HFF-Myc (cell line): ENCODE results near the gene CCDC59.
A peak's percentile ranks its signal among the peaks of the same experiment; 100 is the strongest.

Experiments
- DNase-seq: peaks from one replicate; pipeline ENCODE4 v3.0.0-alpha.2; 2011; ENCODE audit warnings: low read depth; ENCODE audit errors: extremely low read depth
- H3K4me3 ChIP-seq: replicated peaks from 2 replicates; pipeline ENCODE4 v1.5.1; 2011; ENCODE audit warnings: low read depth, mild to moderate bottlenecking, control low read depth, low read length
- TF ChIP-seq, protein P1 (sequence below): IDR thresholded peaks from 2 replicates; pipeline ENCODE4 v1.5.1; 2012; ENCODE audit warnings: mild to moderate bottlenecking, low read depth, low read length, control low read depth; ENCODE audit errors: missing control alignments

Gene CCDC59, protein sequence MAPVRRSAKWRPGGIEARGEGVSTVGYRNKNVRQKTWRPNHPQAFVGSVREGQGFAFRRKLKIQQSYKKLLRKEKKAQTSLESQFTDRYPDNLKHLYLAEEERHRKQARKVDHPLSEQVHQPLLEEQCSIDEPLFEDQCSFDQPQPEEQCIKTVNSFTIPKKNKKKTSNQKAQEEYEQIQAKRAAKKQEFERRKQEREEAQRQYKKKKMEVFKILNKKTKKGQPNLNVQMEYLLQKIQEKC

DNA sequence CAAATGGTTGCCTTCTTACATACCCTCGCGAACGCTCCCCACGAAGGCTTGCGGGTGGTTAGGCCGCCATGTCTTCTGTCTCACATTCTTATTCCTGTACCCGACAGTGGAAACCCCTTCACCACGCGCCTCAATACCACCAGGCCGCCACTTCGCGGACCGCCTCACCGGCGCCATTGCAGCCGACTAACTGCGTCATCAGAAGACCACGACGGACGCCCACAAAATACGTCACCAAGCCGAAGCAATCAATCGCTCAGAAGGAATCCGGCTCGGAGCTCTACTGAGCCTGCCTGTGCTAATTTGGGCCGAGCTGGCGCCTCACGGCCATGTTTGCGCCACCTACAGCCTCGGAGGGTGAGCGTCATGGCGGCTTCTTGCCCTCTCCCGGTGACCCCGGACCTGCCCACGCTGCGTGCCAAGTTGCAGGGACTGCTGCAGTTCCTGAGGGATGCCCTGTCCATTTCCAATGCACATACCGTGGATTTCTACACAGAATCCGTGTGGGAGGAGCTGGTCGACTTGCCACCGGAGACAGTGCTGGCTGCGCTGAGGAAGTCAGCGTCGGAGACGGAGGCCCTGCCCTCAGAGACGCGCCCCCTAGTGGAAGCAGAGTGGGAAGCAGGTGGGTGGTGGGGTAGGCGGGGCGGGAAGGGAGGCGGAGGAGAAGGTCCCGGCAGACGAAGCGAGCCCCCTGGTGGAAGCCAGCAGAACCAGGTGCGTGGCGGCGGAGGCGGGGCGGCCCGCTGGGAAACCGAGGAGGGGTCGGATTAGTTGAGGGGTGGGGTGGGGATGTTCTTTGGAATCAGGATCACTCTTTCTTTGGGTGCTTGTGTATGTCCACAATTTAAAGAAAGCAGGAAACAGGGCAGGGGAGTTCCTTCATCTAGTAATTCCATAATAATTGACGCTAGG lies at the start of gene CCDC59, which contains the start of gene METTL25:
Gene CCDC59, minus strand, starts transcription at position 188 of the 915 bp plus-strand sequence. Its CDS starts 11 bp downstream, at position 177.
Gene METTL25, plus strand, starts transcription at position 330 of the 915 bp plus-strand sequence. Its CDS starts 37 bp downstream, at position 367.
- peak; percentile 96 for DNase-seq
- peak within 1 kb of the TSS; percentile 62 for H3K4me3 ChIP-seq
- TF ChIP-seq, protein P1, sequence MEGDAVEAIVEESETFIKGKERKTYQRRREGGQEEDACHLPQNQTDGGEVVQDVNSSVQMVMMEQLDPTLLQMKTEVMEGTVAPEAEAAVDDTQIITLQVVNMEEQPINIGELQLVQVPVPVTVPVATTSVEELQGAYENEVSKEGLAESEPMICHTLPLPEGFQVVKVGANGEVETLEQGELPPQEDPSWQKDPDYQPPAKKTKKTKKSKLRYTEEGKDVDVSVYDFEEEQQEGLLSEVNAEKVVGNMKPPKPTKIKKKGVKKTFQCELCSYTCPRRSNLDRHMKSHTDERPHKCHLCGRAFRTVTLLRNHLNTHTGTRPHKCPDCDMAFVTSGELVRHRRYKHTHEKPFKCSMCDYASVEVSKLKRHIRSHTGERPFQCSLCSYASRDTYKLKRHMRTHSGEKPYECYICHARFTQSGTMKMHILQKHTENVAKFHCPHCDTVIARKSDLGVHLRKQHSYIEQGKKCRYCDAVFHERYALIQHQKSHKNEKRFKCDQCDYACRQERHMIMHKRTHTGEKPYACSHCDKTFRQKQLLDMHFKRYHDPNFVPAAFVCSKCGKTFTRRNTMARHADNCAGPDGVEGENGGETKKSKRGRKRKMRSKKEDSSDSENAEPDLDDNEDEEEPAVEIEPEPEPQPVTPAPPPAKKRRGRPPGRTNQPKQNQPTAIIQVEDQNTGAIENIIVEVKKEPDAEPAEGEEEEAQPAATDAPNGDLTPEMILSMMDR = peak; percentile 90

DNA sequence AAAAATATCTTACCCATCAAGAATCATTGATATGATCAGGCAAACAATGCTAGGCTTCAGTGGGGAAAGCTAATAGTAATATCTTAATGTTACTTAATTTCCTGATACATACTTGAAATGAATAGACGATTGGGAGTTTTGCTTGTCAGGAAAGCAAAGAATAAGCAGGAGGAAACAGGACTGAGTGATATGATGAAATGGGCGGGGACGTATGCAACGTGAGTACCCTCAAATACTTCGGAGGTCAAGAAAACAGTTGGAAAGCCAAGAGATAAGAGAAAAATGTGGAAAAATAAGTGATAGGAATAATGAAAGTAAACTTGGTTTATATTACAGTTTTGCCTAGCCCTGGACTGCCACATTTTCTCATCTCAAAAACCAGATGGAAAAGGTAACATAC lies 49.3 kb upstream of the CCDC59 start:
- TF ChIP-seq, protein P1 = no peak
- DNase-seq = no peak
- H3K4me3 ChIP-seq = no peak overlapping the region

DNA sequence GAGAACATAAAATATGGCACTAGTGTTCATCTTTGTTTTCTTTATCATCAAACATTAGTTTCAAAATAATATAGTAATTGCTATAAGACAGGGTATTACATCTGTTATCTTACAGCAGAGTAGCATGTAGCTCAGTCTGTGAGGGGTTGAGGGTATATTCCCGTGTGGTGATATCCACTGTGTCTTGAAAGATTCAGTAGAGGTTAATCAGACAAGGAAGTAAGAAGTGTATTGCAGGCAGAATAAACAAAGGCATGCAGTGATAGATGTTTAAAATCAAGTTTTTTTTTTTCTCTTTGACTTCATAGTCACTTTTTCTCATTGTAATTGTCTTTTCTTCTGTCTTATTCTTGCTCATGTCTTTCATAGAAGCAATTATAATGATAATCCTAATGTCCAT lies 48.5 kb upstream of the CCDC59 start:
- TF ChIP-seq, protein P1 = no peak
- no peak for DNase-seq
- H3K4me3 ChIP-seq = no peak overlapping the region

DNA sequence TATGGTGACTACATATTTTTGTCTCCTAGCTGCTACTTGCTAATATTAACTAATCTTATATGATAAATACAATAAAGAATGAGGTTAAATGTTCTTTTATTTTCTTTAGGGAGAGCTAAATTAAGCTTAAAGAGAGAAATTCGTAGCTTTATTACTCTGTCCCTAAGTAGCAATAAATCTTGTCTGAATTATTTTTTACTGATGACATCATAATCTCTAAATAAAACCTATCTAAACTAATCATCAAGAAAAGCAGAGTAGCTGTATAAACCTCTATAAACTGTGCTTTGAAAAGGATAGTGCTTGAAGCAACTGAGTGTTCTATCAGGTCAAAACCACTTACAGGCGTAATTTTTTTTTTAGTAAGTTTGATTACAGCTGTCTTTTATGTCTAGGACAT lies 42.6 kb upstream of the CCDC59 start:
- no peak for DNase-seq
- TF ChIP-seq, protein P1 = no peak
- no peak overlapping the region for H3K4me3 ChIP-seq

DNA sequence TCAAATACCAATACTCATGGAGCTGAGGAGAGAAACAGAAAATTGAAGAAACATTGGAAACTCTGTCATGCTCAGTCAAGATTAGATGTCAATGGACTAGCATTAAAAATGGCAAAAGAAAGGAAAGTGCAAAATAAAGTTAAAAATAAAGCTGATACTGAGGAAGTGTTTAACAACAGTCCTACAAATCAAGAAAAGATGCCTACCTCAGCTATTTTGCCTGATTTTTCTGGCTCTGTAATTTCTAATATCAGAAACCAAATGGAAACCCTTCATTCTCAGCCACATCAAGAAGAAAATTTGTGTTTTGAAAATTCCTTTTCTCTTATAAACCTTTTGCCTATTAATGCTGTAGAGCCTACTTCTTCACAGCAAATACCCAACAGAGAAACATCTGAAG lies 40.7 kb upstream of the CCDC59 start:
- no peak overlapping the region for H3K4me3 ChIP-seq
- TF ChIP-seq, protein P1 = no peak
- no peak for DNase-seq

DNA sequence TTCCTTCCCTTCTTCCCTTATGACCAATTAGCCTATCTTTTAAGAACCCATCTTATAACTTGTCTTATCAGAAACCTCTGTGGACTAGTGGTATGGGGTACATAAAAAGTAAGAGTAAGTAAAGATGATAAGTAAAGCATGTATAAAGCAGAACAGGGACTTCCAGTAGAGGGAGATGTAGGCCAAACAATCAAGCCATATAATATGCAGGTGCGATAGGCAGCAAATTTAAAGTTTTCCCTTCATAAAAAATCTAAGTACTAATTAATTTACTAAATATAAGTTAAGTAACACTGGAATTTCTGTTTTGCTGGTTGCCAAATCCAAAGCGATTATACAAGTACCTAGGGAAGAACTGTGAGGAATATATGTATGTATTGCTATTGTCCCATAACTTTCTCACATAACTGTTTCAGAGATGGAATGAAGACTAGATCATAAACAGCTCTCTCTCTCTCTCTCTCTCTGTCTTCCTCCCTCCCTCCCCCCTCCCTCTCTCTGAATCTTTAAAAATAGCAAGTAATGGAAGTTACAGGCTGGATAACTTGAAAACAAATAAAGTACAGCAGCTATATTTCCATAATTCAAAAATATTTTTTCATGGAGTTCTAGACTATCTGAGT lies 25.9 kb upstream of the CCDC59 start:
- no peak overlapping the region for H3K4me3 ChIP-seq
- TF ChIP-seq, protein P1 = peak; percentile 36
- peak; percentile 16 for DNase-seq
